Ovary (tissue), 3 donors: ENCODE measurements around the gene RAPGEF4.

ENCODE experiments used
- CTCF ChIP-seq, 3 donors: fragments of 450-650 bp in 2 of 3; fragments of 200-600 bp in 1 of 3; IDR thresholded peaks; one replicate each; pipeline versions ENCODE4 v1.5.1 to v1.8.0; 2016 to 2022; ENCODE audit warnings: antibody characterized with exemption in 3 of 3, mild to moderate bottlenecking in 1 of 3
- EP300 ChIP-seq: sonication (generic); formaldehyde crosslinking; IDR thresholded peaks from one replicate; pipeline ENCODE4 v1.6.1; 2017; ENCODE audit warnings: antibody characterized with exemption
- POLR2A ChIP-seq: fragments of 450-650 bp; IDR thresholded peaks from one replicate; pipeline ENCODE4 v1.6.1; 2017; ENCODE audit warnings: antibody characterized with exemption, mild to moderate bottlenecking, moderate library complexity
- donor health status: DM: no; HTN: no; CAD: no.

GRCh38 chr2:172701250-172701649 lies 34.4 kb upstream of the RAPGEF4 start:
- TF ChIP-seq CTCF (IDR thresholded peaks at IDR 0.05) (no peak), POLR2A (no peak), EP300 (no peak)
